Hepatocyte (in vitro differentiated cells): ENCODE results near the gene PIP5K1C. TPM values are rescaled to one million over a fixed set of nuclear protein-coding genes. Genes with fewer than 3 reads are reported as not detected.

Experiments used
- DNase-seq: peaks from one replicate; pipeline ENCODE4 v3.0.0-alpha.2; 2016; ENCODE audit warnings: low spot score
- H2AFZ ChIP-seq: fragments of 200-600 bp; sonication (generic); 2 replicates; pipeline ENCODE4 v1.6.0; 2016; ENCODE audit warnings: antibody characterized with exemption, mild to moderate bottlenecking
- H3K27ac ChIP-seq: fragments of 200-600 bp; sonication (generic); 2 replicates; pipeline ENCODE4 v1.5.1; 2016; ENCODE audit warnings: mild to moderate bottlenecking
- H3K27me3 ChIP-seq: fragments of 200-600 bp; sonication (generic); 2 replicates; pipeline ENCODE4 v1.6.1; 2016
- H3K36me3 ChIP-seq: fragments of 200-600 bp; sonication (generic); replicated peaks from 2 replicates; pipeline ENCODE4 v1.5.1; 2016; ENCODE audit warnings: low read depth; ENCODE audit not compliant: insufficient read depth
- H3K4me1 ChIP-seq: fragments of 200-600 bp; sonication (generic); 2 replicates; pipeline ENCODE4 v1.5.1; 2016; ENCODE audit warnings: mild to moderate bottlenecking, moderate library complexity; ENCODE audit not compliant: insufficient read depth
- H3K4me2 ChIP-seq: fragments of 200-600 bp; sonication (generic); 2 replicates; pipeline ENCODE4 v1.6.0; 2016
- H3K4me3 ChIP-seq: fragments of 200-600 bp; sonication (generic); 2 replicates; pipeline ENCODE4 v1.5.1; 2016; ENCODE audit warnings: mild to moderate bottlenecking
- H3K79me2 ChIP-seq: fragments of 200-600 bp; sonication (generic); 2 replicates; pipeline ENCODE4 v1.6.0; 2017; ENCODE audit warnings: mild to moderate bottlenecking
- H3K9me2 ChIP-seq: fragments of 200-600 bp; sonication (generic); replicated peaks from 2 replicates; pipeline ENCODE4 v1.6.0; 2017; ENCODE audit warnings: mild to moderate bottlenecking; ENCODE audit not compliant: insufficient read depth
- H3K9me3 ChIP-seq: fragments of 200-600 bp; sonication (generic); 2 replicates; pipeline ENCODE4 v1.5.1; 2016; ENCODE audit warnings: low read depth, mild to moderate bottlenecking
- H4K20me1 ChIP-seq: fragments of 200-600 bp; sonication (generic); 2 replicates; pipeline ENCODE4 v1.6.0; 2016; ENCODE audit warnings: mild to moderate bottlenecking; ENCODE audit not compliant: insufficient read depth, poor library complexity, severe bottlenecking
- CTCF ChIP-seq: fragments of 200-600 bp; sonication (generic); IDR thresholded peaks from 2 replicates; pipeline ENCODE4 v1.5.1; 2016; ENCODE audit warnings: antibody characterized with exemption, mild to moderate bottlenecking; ENCODE audit not compliant: poor library complexity
- EZH2 ChIP-seq: fragments of 200-600 bp; sonication (generic); IDR thresholded peaks from 2 replicates; pipeline ENCODE4 v1.6.1; 2016; ENCODE audit warnings: antibody characterized with exemption, mild to moderate bottlenecking, borderline replicate concordance
- EZH2phosphoT487 ChIP-seq: fragments of 200-600 bp; sonication (generic); IDR thresholded peaks from one replicate; pipeline ENCODE4 v1.6.1; 2018; ENCODE audit warnings: antibody characterized with exemption, mild to moderate bottlenecking, low read depth, moderate library complexity; ENCODE audit not compliant: unreplicated experiment, severe bottlenecking
- WGBS: methylation state at CpG from one replicate; pipeline ENCODE4 v1.1.6; 2016; ENCODE audit warnings: low lambda C conversion rate; ENCODE audit errors: missing lambda C conversion rate; 5-methylcytosine and 5-hydroxymethylcytosine counted together
- polyA plus RNA-seq: library from polyadenylated mRNA; unstranded; fragments of >200 nt; fragmentation: Nextera tagmentation; extraction: Ambion mirVana; gene quantifications from 2 replicates; pipeline ENCODE4 v1.2.1, GENCODE V29; 2016
- total RNA-seq: library from RNA; depleted of rRNA; stranded (reverse); fragments of >200 nt; gene quantifications from 2 replicates; pipeline ENCODE4 v1.2.3, GENCODE V29; 2014

Gene PIP5K1C
- total and polyA plus RNA-seq, 2 experiments from 2014 or later: 20.7 to 37.1 TPM

GRCh38 chr19:3710265-3710812 lies 10.1 kb upstream of the PIP5K1C start:
- Histone ChIP-seq H3K4me1 (peaks cover 6% of the 10 kb centered on the region), H3K4me2 (peak overlapping the region; percentile 72), H4K20me1 (no peaks in the 10 kb centered on the region), H3K79me2 (peaks cover 6% of the 10 kb centered on the region), H2AFZ (no peak overlapping the region), H3K36me3 (no peaks in the 10 kb centered on the region), H3K9me2 (no peaks in the 10 kb centered on the region), H3K27me3 (no peaks in the 10 kb centered on the region), H3K27ac (peak overlapping the region; percentile 65), H3K4me3 (no peak overlapping the region), H3K9me3 (no peaks in the 10 kb centered on the region)
- 57% methylated on average over 20 of the region's 20 CpGs for WGBS
- peak; percentile 90 for DNase-seq
- TF ChIP-seq EZH2phosphoT487 (no peak), EZH2 (no peak), CTCF (no peak)

GRCh38 chr19:3708207-3708931 lies 8.1 kb upstream of the PIP5K1C start, which contains the start of gene TJP3:
Gene TJP3 (plus strand): TSS chr19:3708384. CDS start chr19:3728433, 20,049 bp downstream.
- WGBS: 41% methylated on average over 22 of the region's 24 CpGs
- peaks cover 6% of the 10 kb centered on the region for H3K4me1 ChIP-seq
- no peak within 1 kb of the TSS for H2AFZ ChIP-seq
- H3K27ac ChIP-seq: peak within 1 kb of the TSS; percentile 89
- peak; percentile 72 for DNase-seq
- peaks cover 6% of the 10 kb centered on the region for H3K79me2 ChIP-seq
- peak within 1 kb of the TSS; percentile 26 for H3K4me3 ChIP-seq
- TF ChIP-seq CTCF (no peak), EZH2phosphoT487 (no peak), EZH2 (no peak)
- no peaks in the 10 kb centered on the region for H3K36me3 ChIP-seq
- no peaks in the 10 kb centered on the region for H3K9me2 ChIP-seq
- H3K27me3 ChIP-seq: no peaks in the 10 kb centered on the region
- no peaks in the 10 kb centered on the region for H3K9me3 ChIP-seq
- peak within 1 kb of the TSS; percentile 72 for H3K4me2 ChIP-seq
- H4K20me1 ChIP-seq: no peaks in the 10 kb centered on the region

- Histone ChIP-seq H4K20me1 (no peaks in the 10 kb centered on the region), H3K9me2 (no peaks in the 10 kb centered on the region), H3K36me3 (no peaks in the 10 kb centered on the region), H3K4me1 (peaks cover 6% of the 10 kb centered on the region), H3K79me2 (peaks cover 6% of the 10 kb centered on the region), H3K27me3 (no peaks in the 10 kb centered on the region), H3K27ac (peak overlapping the region; percentile 45), H3K4me3 (no peak overlapping the region), H2AFZ (no peak overlapping the region), H3K9me3 (no peaks in the 10 kb centered on the region), H3K4me2 (peak overlapping the region; percentile 72)
- no peak for TF ChIP-seq EZH2phosphoT487
- TF ChIP-seq CTCF: no peak
- TF ChIP-seq EZH2: no peak
- no peak for DNase-seq
- WGBS: 89% methylated on average over 12 of the region's 12 CpGs
Observed at GRCh38 chr19:3707868-3708206, 7.6 kb upstream of the PIP5K1C start.
